ENCODE measurements around the gene BHLHA15. TPM values are rescaled to one million over a fixed set of nuclear protein-coding genes. Genes with fewer than 3 reads are reported as not detected.
"Not testable (repeated sequence)": the region's sequence is repeated elsewhere in the genome, so short reads cannot be mapped to it uniquely, and the experiment has no call there.

The BHLHA15 gene
- total and polyA plus RNA-seq, 9 of the 15 experiments (the other 6 are each of a cell fraction or from before 2014, with no cell fraction given): 0.22 to 2.0 (median 1.1) TPM; not detected in 4

GRCh38 chr7:98219382-98219781 is 8.1 kb downstream of the BHLHA15 start:
- H3K36me3 ChIP-seq (ENCODE audit: control insufficient read depth, insufficient read depth, low read length); H3K9ac ChIP-seq (ENCODE audit: insufficient read depth in 1 of 2, low read depth in 2 of 2, low read length in 2 of 2); H3K9me1 ChIP-seq (ENCODE audit: control insufficient read depth, insufficient read depth, low read length); H3K4me2 ChIP-seq (ENCODE audit: insufficient read depth, low read length); in situ Hi-C loops (cut with MboI); POLR2A ChIA-PET; DNase-seq (ENCODE audit: extremely low read depth in 1 of 4, low spot score in 3 of 4); H4K20me1 ChIP-seq (replicated peaks; ENCODE audit: control insufficient read depth, insufficient read depth, low read length); intact Hi-C loops (cut with micrococcal nuclease); H3K4me3 ChIP-seq; CTCF ChIA-PET (ENCODE audit: low intra/inter-chr PET ratio); H3K27ac ChIP-seq (ENCODE audit: extremely low read depth, low read depth, low read length); ATAC-seq; BruUV-seq (replicated peaks); H3K9me3 ChIP-seq (replicated peaks; ENCODE audit: control insufficient read depth, insufficient read depth, low read depth, low read length); H2AFZ ChIP-seq (ENCODE audit: low read depth, low read length); FAIRE-seq; H3K79me2 ChIP-seq (ENCODE audit: control insufficient read depth, insufficient read depth, low read length): not testable (repeated sequence)
- Histone ChIP-seq H3K4me1 (replicated peaks in 1 of 2; ENCODE audit: control insufficient read depth in 2 of 2, insufficient read depth in 2 of 2, low read length in 2 of 2) (peaks cover 11 to 42% of the 10 kb centered on the region in 2 experiments; a peak in 3 of 5 replicates), H3K27me3 (ENCODE audit: control insufficient read depth in 2 of 2, insufficient read depth in 2 of 2, low read length in 2 of 2) (peaks cover 14 to 44% of the 10 kb centered on the region in 2 experiments; a peak in 4 of 5 replicates)
- WGBS (ENCODE audit: insufficient coverage, low coverage, missing lambda C conversion rate): 51% methylated on average over 6 of the region's 6 CpGs
- 0 out of 2 replicates have a peak, but pooled peaks have one; percentile 7 for TF ChIP-seq ZNF512 (tag; IDR thresholded peaks at IDR 0.05)

Measured in K562 (cell line).